Left lung (tissue), 10 donors: Measurements from ENCODE around the gene MRM3. TPM values are rescaled to one million over a fixed set of nuclear protein-coding genes. Genes with fewer than 3 reads are reported as not detected.
A peak's percentile ranks its signal among the peaks of the same experiment; 100 is the strongest.
"Not testable (repeated sequence)": the region's sequence is repeated elsewhere in the genome, so short reads cannot be mapped to it uniquely, and the experiment has no call there.

Source experiments
- ATAC-seq: fragments of 200-7000 bp; cut with Tn5 transposase; one replicate; pipeline ENCODE4 v1.9.1; 2020; ENCODE audit warnings: moderate library complexity
- DNase-seq, 4 donors: peaks; one replicate each; pipeline ENCODE4 v3.0.0-alpha.2; 2013 to 2020
- H3K27ac ChIP-seq, 2 donors: fragments of 200-600 bp; sonication (generic) in 1 of 2; one replicate each; pipeline versions ENCODE4 v1.5.0 to v1.8.0; 2020 to 2021
- H3K27me3 ChIP-seq, 2 donors: fragments of 200-600 bp; sonication (generic) in 1 of 2; one replicate each; pipeline versions ENCODE4 v1.5.0 to v1.8.0; 2020 to 2021
- H3K36me3 ChIP-seq, 2 donors: fragments of 200-600 bp; sonication (generic) in 1 of 2; one replicate each; pipeline versions ENCODE4 v1.5.0 to v1.8.0; 2020 to 2021
- H3K4me1 ChIP-seq, 2 donors: fragments of 200-600 bp; one replicate each; pipeline ENCODE4 v1.8.0; 2021
- H3K4me3 ChIP-seq, 2 donors: fragments of 200-600 bp; sonication (generic) in 1 of 2; one replicate each; pipeline versions ENCODE4 v1.5.0 to v1.8.0; 2020 to 2021; ENCODE audit warnings: mild to moderate bottlenecking in 1 of 2
- H3K9me3 ChIP-seq, 2 donors: fragments of 200-600 bp; sonication (generic) in 1 of 2; one replicate each; pipeline versions ENCODE4 v1.5.0 to v1.8.0; 2020 to 2021
- CTCF ChIP-seq, 2 donors: fragments of 200-600 bp; sonication (generic) in 1 of 2; IDR thresholded peaks; one replicate each; pipeline versions ENCODE4 v1.5.0 to v1.8.0; 2021; ENCODE audit warnings: antibody characterized with exemption in 2 of 2
- intact Hi-C, 2 donors: fragments of 100-400 bp; cut with DNase I; formaldehyde crosslinking; loops; one replicate each; pipeline versions ENCODE4 v1.11.2 to v1.14.2; 2022
- polyA plus RNA-seq, 6 donors: library from polyadenylated mRNA; unstranded; fragments of 120-200 nt; gene quantifications; one replicate each; pipeline ENCODE4 v1.2.1, GENCODE V29; 2013; ENCODE audit not compliant: insufficient read length in 6 of 6
- total RNA-seq, 2 donors: library from RNA; stranded (reverse); fragmentation: NEBNext Ultra II Directional; extraction: Animal tissue kit (Norgen Biotek cat#: 25700); gene quantifications; one replicate each; pipeline ENCODE4 v1.2.1, GENCODE V29; 2021
- donor health status: DM: no; HTN: yes; CAD: no.
- donor health status: DM: no; HTN: no; CAD: no.

MRM3 gene
- total and polyA plus RNA-seq, 8 donors = 8.9 to 16.5 (median 15.6) TPM

- intact Hi-C loops = no loop called here
- ATAC-seq = no peak
- TF ChIP-seq CTCF (IDR thresholded peaks at IDR 0.05) = no peak
- Histone ChIP-seq H3K27me3 (no peaks in the 10 kb centered on the region), H3K4me1 (peaks cover 0 to 3% of the 10 kb centered on the region in 2 donors), H3K4me3 (no peak overlapping the region), H3K36me3 (no peaks in the 10 kb centered on the region), H3K9me3 (peaks cover 0 to 7% of the 10 kb centered on the region in 2 donors), H3K27ac (no peak overlapping the region)
- no peak for DNase-seq
Measured at GRCh38 chr17:830381-830780, 48.2 kb downstream of the MRM3 start.

- peaks cover 0 to 3% of the 10 kb centered on the region in 2 donors for H3K4me1 ChIP-seq
- H3K27ac ChIP-seq = no peak overlapping the region
- intact Hi-C loops = no loop called here
- peaks cover 0 to 7% of the 10 kb centered on the region in 2 donors for H3K9me3 ChIP-seq
- TF ChIP-seq CTCF (IDR thresholded peaks at IDR 0.05) = no peak
- no peak for ATAC-seq
- no peaks in the 10 kb centered on the region for H3K36me3 ChIP-seq
- DNase-seq = no peak
- H3K4me3 ChIP-seq = no peak overlapping the region
- H3K27me3 ChIP-seq = no peaks in the 10 kb centered on the region
Measured at GRCh38 chr17:830950-831349, 48.8 kb downstream of the MRM3 start.

- H3K27me3 ChIP-seq = no peaks in the 10 kb centered on the region
- TF ChIP-seq CTCF (IDR thresholded peaks at IDR 0.05) = no peak
- intact Hi-C loops = no loop called here
Measured at GRCh38 chr17:834136-834535, 52.0 kb downstream of the MRM3 start.

GRCh38 chr17:835263-835662 is 53.1 kb downstream of the MRM3 start:
- Histone ChIP-seq H3K4me3 (no peak overlapping the region), H3K27ac (no peak overlapping the region), H3K4me1 (peaks cover 0 to 3% of the 10 kb centered on the region in 2 donors), H3K9me3 (peaks cover 0 to 7% of the 10 kb centered on the region in 2 donors), H3K27me3 (no peaks in the 10 kb centered on the region), H3K36me3 (no peaks in the 10 kb centered on the region)
- ATAC-seq (peak; percentile 67), DNase-seq (peak in 1 of 4 donors; percentile 42)
- intact Hi-C loops = no loop called here
- no peak for TF ChIP-seq CTCF (IDR thresholded peaks at IDR 0.05)

More at GRCh38 chr17:834136-834535, 52.0 kb downstream of the MRM3 start:
- DNase-seq (no peak), ATAC-seq (no peak)
- Histone ChIP-seq H3K4me3 (no peak overlapping the region), H3K9me3 (peaks cover 0 to 7% of the 10 kb centered on the region in 2 donors), H3K27ac (no peak overlapping the region), H3K36me3 (no peaks in the 10 kb centered on the region), H3K4me1 (peaks cover 0 to 3% of the 10 kb centered on the region in 2 donors)

- H3K4me3 ChIP-seq, ATAC-seq, H3K4me1 ChIP-seq, H3K27me3 ChIP-seq, DNase-seq, H3K27ac ChIP-seq, H3K9me3 ChIP-seq, H3K36me3 ChIP-seq, intact Hi-C loops: not testable (repeated sequence)
Measured at GRCh38 chr17:835721-836120, 53.6 kb downstream of the MRM3 start.

GRCh38 chr17:836151-836550 is 54.0 kb downstream of the MRM3 start:
- H3K36me3 ChIP-seq = no peaks in the 10 kb centered on the region
- intact Hi-C loops = no loop called here
- peak; percentile 16 for ATAC-seq
- H3K4me1 ChIP-seq = no peaks in the 10 kb centered on the region
- no peak overlapping the region for H3K4me3 ChIP-seq
- DNase-seq = peak in 1 of 4 donors; percentile 26
- H3K27me3 ChIP-seq = no peaks in the 10 kb centered on the region
- no peak overlapping the region for H3K27ac ChIP-seq
- peaks cover 0 to 7% of the 10 kb centered on the region in 2 donors for H3K9me3 ChIP-seq
- no peak for TF ChIP-seq CTCF (IDR thresholded peaks at IDR 0.05)
